NCI-H2196 treated with DMSO at 0.1 percent for 48 hours (cell line): ENCODE data around the gene RAB4B.
"Not testable (repeated sequence)": the region's sequence is repeated elsewhere in the genome, so short reads cannot be mapped to it uniquely, and the experiment has no call there.

Source experiments
- DNase-seq: peaks from one replicate; lab custom pipeline; 2025; ENCODE audit not compliant: unreplicated experiment; lab: John Stamatoyannopoulos, UW

RAB4B gene

GRCh38 chr19:40819479-40820234 lies 41.6 kb downstream of the RAB4B start:
- not testable (repeated sequence) for DNase-seq

- DNase-seq = no peak
Observed at GRCh38 chr19:40822161-40822560, 44.1 kb downstream of the RAB4B start.

- DNase-seq = not testable (repeated sequence)
Observed at GRCh38 chr19:40822704-40823553, 44.9 kb downstream of the RAB4B start.

- not testable (repeated sequence) for DNase-seq
Observed at GRCh38 chr19:40824916-40825315, 46.9 kb downstream of the RAB4B start.

- not testable (repeated sequence) for DNase-seq
Observed at GRCh38 chr19:40825460-40826095, 47.5 kb downstream of the RAB4B start.

- not testable (repeated sequence) for DNase-seq
Observed at GRCh38 chr19:40826312-40826698, 48.3 kb downstream of the RAB4B start.

GRCh38 chr19:40826699-40827385 lies 48.8 kb downstream of the RAB4B start:
- DNase-seq = not testable (repeated sequence)

GRCh38 chr19:40827386-40828247 lies 49.6 kb downstream of the RAB4B start:
- DNase-seq = no peak

GRCh38 chr19:40829205-40829604 lies 51.2 kb downstream of the RAB4B start:
- DNase-seq = no peak

GRCh38 chr19:40830741-40831140 lies 52.7 kb downstream of the RAB4B start:
- not testable (repeated sequence) for DNase-seq

GRCh38 chr19:40831502-40832430 lies 53.7 kb downstream of the RAB4B start:
- peak; percentile 81 for DNase-seq

- not testable (repeated sequence) for DNase-seq
Observed at GRCh38 chr19:40832431-40832790, 54.4 kb downstream of the RAB4B start.

GRCh38 chr19:40833728-40834533 lies 55.9 kb downstream of the RAB4B start:
- DNase-seq = not testable (repeated sequence)

GRCh38 chr19:40836754-40837429 lies 58.8 kb downstream of the RAB4B start:
- DNase-seq = no peak

- DNase-seq = not testable (repeated sequence)
Observed at GRCh38 chr19:40838477-40838876, 60.4 kb downstream of the RAB4B start.

- DNase-seq = not testable (repeated sequence)
Observed at GRCh38 chr19:40842012-40842411, 64.0 kb downstream of the RAB4B start.

GRCh38 chr19:40842997-40843652 lies 65.1 kb downstream of the RAB4B start:
- not testable (repeated sequence) for DNase-seq
